ENCODE measurements around the gene KBTBD2.

The KBTBD2 gene

GRCh38 chr7:32893722-32894121 lies 2.2 kb upstream of the KBTBD2 start:
- DNase-seq (ENCODE audit: low read depth): no peak
- no peak for TF ChIP-seq CTCF (conservative IDR thresholded peaks at IDR 0.05; ENCODE audit: low read depth, low read length)
- H3K4me3 ChIP-seq (ENCODE audit: low read length): no peak overlapping the region

GRCh38 chr7:32893207-32893524 lies 1.6 kb upstream of the KBTBD2 start:
- no peak for DNase-seq (ENCODE audit: low read depth)
- H3K4me3 ChIP-seq (ENCODE audit: low read length): peak overlapping the region; percentile 65
- TF ChIP-seq CTCF (conservative IDR thresholded peaks at IDR 0.05; ENCODE audit: low read depth, low read length): no peak

- DNase-seq (ENCODE audit: low read depth): peak; percentile 69
- H3K4me3 ChIP-seq (ENCODE audit: low read length): peak overlapping the region; percentile 65
- TF ChIP-seq CTCF (conservative IDR thresholded peaks at IDR 0.05; ENCODE audit: low read depth, low read length): no peak
Observed at GRCh38 chr7:32892521-32893206, 1.1 kb upstream of the KBTBD2 start.

GRCh38 chr7:32891800-32892520 lies 400 bp upstream of the KBTBD2 start:
- peak overlapping the region; percentile 89 for H3K4me3 ChIP-seq (ENCODE audit: low read length)
- peak; percentile 70 for DNase-seq (ENCODE audit: low read depth)
- no peak for TF ChIP-seq CTCF (conservative IDR thresholded peaks at IDR 0.05; ENCODE audit: low read depth, low read length)

GRCh38 chr7:32890793-32891042 lies 842 bp downstream of the KBTBD2 start:
- TF ChIP-seq CTCF (conservative IDR thresholded peaks at IDR 0.05; ENCODE audit: low read depth, low read length): no peak
- peak overlapping the region; percentile 89 for H3K4me3 ChIP-seq (ENCODE audit: low read length)
- no peak for DNase-seq (ENCODE audit: low read depth)

- H3K4me3 ChIP-seq (ENCODE audit: low read length): peak overlapping the region; percentile 89
- no peak for DNase-seq (ENCODE audit: low read depth)
- TF ChIP-seq CTCF (conservative IDR thresholded peaks at IDR 0.05; ENCODE audit: low read depth, low read length): no peak
Observed at GRCh38 chr7:32890010-32890792, 1.4 kb downstream of the KBTBD2 start.

Data from retinal pigment epithelial cell (primary cell).